RWPE1 (cell line): ENCODE measurements around the gene CEP72.

ENCODE experiments used
- CTCF ChIA-PET: fragments of 350-600 bp; sonication (Branson Sonifier 250); formaldehyde crosslinking; extraction: SDS; loops from one replicate; lab custom pipeline; 2021; lab: Yijun Ruan, JAX
- POLR2A ChIA-PET: fragments of 400-600 bp; formaldehyde crosslinking; extraction: SDS; loops from one replicate; lab custom pipeline; 2020; ENCODE audit warnings: antibody characterized with exemption; ENCODE audit not compliant: low non-redundant PET; lab: Yijun Ruan, JAX
- DNase-seq: peaks from one replicate; pipeline ENCODE4 v3.0.0; 2012; ENCODE audit warnings: low spot score
- H3K27ac ChIP-seq: fragments of 450-650 bp; 2 replicates; pipeline ENCODE4 v1.5.1; 2017
- TF ChIP-seq, protein P1 (sequence below): fragments of 450-650 bp; conservative IDR thresholded peaks from 2 replicates; pipeline ENCODE4 v1.5.1; 2017; ENCODE audit warnings: low read depth, mild to moderate bottlenecking

The CEP72 gene

DNA sequence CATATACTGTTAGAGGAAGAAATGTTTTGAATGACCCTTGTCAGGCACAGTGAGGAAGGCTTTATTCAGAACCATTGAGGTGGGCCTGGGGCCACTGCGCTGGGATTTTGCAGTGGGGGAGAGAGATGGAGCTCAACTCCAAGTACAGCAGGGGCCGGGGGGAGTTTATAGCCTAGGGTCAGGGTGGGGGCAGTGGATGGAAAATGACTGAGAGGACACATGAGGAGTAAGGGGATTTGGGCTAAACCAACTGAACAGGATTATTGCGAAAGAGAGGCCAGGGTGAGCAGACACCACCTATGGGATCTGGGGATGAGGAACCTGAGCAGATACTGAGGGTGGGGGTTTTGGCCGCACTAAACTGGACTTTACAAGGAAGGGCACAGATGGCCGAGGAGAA is 6.3 kb downstream of the CEP72 start:
- DNase-seq = no peak
- POLR2A ChIA-PET = no interaction called here
- CTCF ChIA-PET = no interaction called here
- TF ChIP-seq, protein P1, sequence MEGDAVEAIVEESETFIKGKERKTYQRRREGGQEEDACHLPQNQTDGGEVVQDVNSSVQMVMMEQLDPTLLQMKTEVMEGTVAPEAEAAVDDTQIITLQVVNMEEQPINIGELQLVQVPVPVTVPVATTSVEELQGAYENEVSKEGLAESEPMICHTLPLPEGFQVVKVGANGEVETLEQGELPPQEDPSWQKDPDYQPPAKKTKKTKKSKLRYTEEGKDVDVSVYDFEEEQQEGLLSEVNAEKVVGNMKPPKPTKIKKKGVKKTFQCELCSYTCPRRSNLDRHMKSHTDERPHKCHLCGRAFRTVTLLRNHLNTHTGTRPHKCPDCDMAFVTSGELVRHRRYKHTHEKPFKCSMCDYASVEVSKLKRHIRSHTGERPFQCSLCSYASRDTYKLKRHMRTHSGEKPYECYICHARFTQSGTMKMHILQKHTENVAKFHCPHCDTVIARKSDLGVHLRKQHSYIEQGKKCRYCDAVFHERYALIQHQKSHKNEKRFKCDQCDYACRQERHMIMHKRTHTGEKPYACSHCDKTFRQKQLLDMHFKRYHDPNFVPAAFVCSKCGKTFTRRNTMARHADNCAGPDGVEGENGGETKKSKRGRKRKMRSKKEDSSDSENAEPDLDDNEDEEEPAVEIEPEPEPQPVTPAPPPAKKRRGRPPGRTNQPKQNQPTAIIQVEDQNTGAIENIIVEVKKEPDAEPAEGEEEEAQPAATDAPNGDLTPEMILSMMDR = no peak
- no peak overlapping the region for H3K27ac ChIP-seq

GRCh38 chr5:619444-619843 is 7.3 kb downstream of the CEP72 start:
- H3K27ac ChIP-seq = no peak overlapping the region
- ChIA-PET CTCF (no interaction called here), POLR2A (interaction anchor here (0.7 kb wide), 1 partner anchor 27 kb away, joined by 3 read pairs; no protein-coding TSS in a partner anchor)
- TF ChIP-seq, protein P1 = no peak
- DNase-seq = no peak

GRCh38 chr5:620152-620551 is 8.0 kb downstream of the CEP72 start:
- DNase-seq = no peak
- TF ChIP-seq, protein P1 = no peak
- no peak overlapping the region for H3K27ac ChIP-seq
- ChIA-PET POLR2A (no interaction called here), CTCF (no interaction called here)

DNA sequence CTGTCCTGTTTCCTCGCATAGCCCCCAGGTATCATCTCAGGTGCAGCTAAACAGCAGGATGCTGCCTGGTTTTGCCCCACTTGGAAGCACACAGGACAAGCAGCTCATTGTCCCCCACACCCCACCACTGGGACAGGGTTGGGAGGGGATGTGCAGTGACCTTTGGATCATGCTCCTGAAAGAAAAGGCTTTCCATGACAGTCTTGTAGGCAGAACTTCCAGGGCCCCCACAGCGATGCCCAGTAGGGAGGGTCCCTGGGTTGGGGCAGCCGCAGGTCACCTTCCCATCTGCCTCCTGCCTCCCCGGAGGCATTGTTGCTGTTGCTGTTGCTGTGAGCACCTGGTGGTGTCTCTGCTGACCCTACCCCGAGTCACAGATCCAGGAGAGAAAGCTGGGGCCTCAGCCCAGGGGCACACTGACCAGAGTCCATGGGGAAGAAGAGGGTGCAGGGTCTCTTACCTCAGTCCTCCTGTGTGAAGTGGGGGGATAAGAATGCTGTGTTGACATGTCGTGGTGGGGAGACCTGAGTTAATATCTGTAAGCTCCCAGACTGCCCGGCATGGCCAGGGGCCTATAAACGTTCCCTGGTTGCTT is 8.5 kb downstream of the CEP72 start:
- no peak for DNase-seq
- ChIA-PET CTCF (no interaction called here), POLR2A (no interaction called here)
- no peak overlapping the region for H3K27ac ChIP-seq
- TF ChIP-seq, protein P1 = no peak

- ChIA-PET POLR2A (no interaction called here), CTCF (no interaction called here)
- TF ChIP-seq, protein P1 = no peak
- DNase-seq = no peak
- no peak overlapping the region for H3K27ac ChIP-seq
Measured at GRCh38 chr5:621341-621761, 9.2 kb downstream of the CEP72 start.

- POLR2A ChIA-PET = no interaction called here
- CTCF ChIA-PET = no interaction called here
- no peak for DNase-seq
- no peak overlapping the region for H3K27ac ChIP-seq
- TF ChIP-seq, protein P1 = no peak
Measured at GRCh38 chr5:622359-622758, 10.2 kb downstream of the CEP72 start.
